Astrocyte of the hippocampus (primary cell): ENCODE measurements around the gene RGS6.

ENCODE experiments used
- DNase-seq: peaks from one replicate; pipeline ENCODE4 v3.0.0; 2011; ENCODE audit warnings: low read depth, low spot score

The RGS6 gene

GRCh38 chr14:72549854-72550253 lies 617.6 kb downstream of the RGS6 start:
- DNase-seq = no peak

- no peak for DNase-seq
These were observed 618.3 kb downstream of the RGS6 start for GRCh38 chr14:72550513-72550912.

- DNase-seq = no peak
These were observed 620.0 kb downstream of the RGS6 start for GRCh38 chr14:72552236-72552635.

- peak; percentile 49 for DNase-seq
These were observed 620.9 kb downstream of the RGS6 start for GRCh38 chr14:72553161-72553560.

GRCh38 chr14:72553656-72554055 lies 621.4 kb downstream of the RGS6 start:
- DNase-seq = no peak

GRCh38 chr14:72554401-72554800 lies 622.2 kb downstream of the RGS6 start:
- no peak for DNase-seq

GRCh38 chr14:72554994-72555608 lies 622.9 kb downstream of the RGS6 start:
- no peak for DNase-seq

GRCh38 chr14:72555609-72556000 lies 623.4 kb downstream of the RGS6 start:
- DNase-seq = no peak

- no peak for DNase-seq
These were observed 625.4 kb downstream of the RGS6 start for GRCh38 chr14:72557671-72558070.

- peak; percentile 96 for DNase-seq
These were observed 626.5 kb downstream of the RGS6 start for GRCh38 chr14:72558721-72559120.

- peak; percentile 65 for DNase-seq
These were observed 627.0 kb downstream of the RGS6 start for GRCh38 chr14:72559202-72559601.

GRCh38 chr14:72559669-72560255 lies 627.5 kb downstream of the RGS6 start:
- peak; percentile 55 for DNase-seq

GRCh38 chr14:72560331-72560730 lies 628.1 kb downstream of the RGS6 start:
- DNase-seq = peak; percentile 39

GRCh38 chr14:72560889-72561493 lies 628.8 kb downstream of the RGS6 start:
- no peak for DNase-seq

GRCh38 chr14:72562300-72562699 lies 630.1 kb downstream of the RGS6 start:
- DNase-seq = no peak

- DNase-seq = no peak
These were observed 631.4 kb downstream of the RGS6 start for GRCh38 chr14:72563676-72564075.

- DNase-seq = no peak
These were observed 632.9 kb downstream of the RGS6 start for GRCh38 chr14:72565149-72565559.

GRCh38 chr14:72565917-72566316 lies 633.7 kb downstream of the RGS6 start:
- DNase-seq = no peak

GRCh38 chr14:72567226-72567625 lies 635.0 kb downstream of the RGS6 start:
- no peak for DNase-seq

- no peak for DNase-seq
These were observed 636.2 kb downstream of the RGS6 start for GRCh38 chr14:72568296-72568992.

GRCh38 chr14:72573725-72574417 lies 641.6 kb downstream of the RGS6 start:
- DNase-seq = no peak

- DNase-seq = no peak
These were observed 642.5 kb downstream of the RGS6 start for GRCh38 chr14:72574715-72575114.
